ENCODE data around the gene IL15RA.

IL15RA gene

DNA sequence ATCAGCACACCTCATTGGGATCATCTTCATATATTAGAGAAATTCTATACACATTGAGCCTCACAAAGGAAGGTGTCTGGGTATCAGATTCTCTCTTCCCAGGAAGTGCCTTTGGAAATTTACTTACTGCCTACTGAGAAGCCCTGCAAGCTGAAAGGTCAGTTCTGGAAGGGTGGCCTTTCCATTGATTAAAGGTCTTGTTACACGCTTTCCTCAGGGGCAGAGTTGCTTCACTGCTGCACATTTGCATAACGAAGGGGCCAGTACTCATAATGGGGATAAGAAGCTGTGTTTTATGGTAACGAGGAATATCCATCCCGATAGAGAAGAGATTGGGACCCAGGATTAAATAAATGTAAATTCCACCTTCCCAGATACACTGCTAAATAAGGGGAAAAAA, 19.4 kb upstream of the IL15RA start:
- Mint-ChIP-seq H3K9me3 (peaks cover 3 to 7% of the 10 kb centered on the region in 2 donors), H3K36me3 (ENCODE audit: insufficient read depth) (no peaks in the 10 kb centered on the region), H3K27me3 (peaks cover 27 to 30% of the 10 kb centered on the region in 2 donors), H3K4me1 (ENCODE audit: low read depth in 2 of 2) (no peaks in the 10 kb centered on the region), H3K27ac (no peak overlapping the region), H3K4me3 (no peak overlapping the region)
- no peak for DNase-seq
- no peak for ATAC-seq (replicated peaks)

DNA sequence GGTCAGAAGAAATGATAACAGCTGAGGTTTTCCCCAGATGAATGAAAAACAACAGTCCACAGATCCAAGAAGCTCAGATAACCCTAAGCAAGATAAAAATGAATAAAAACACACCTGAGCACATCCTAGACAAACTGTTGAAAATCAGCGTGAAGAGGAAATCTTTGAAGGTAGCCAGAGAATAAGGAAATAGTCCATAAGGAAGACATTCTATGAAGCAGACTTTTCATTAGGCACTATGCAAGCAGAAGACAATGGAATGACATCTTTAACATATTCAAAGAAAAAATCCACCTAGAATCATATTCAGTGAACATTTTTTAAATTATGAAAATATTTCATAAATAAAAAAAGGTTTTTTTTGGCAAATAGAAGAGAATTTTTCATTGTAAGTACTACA, 15.1 kb upstream of the IL15RA start:
- Mint-ChIP-seq H3K36me3 (ENCODE audit: insufficient read depth) (no peaks in the 10 kb centered on the region), H3K9me3 (peaks cover 3 to 7% of the 10 kb centered on the region in 2 donors), H3K27me3 (peaks cover 9 to 14% of the 10 kb centered on the region in 2 donors), H3K4me3 (no peak overlapping the region), H3K4me1 (ENCODE audit: low read depth in 2 of 2) (peaks cover 4 to 7% of the 10 kb centered on the region in 2 donors), H3K27ac (no peak overlapping the region)
- DNase-seq (no peak), ATAC-seq (replicated peaks) (no peak)

DNA sequence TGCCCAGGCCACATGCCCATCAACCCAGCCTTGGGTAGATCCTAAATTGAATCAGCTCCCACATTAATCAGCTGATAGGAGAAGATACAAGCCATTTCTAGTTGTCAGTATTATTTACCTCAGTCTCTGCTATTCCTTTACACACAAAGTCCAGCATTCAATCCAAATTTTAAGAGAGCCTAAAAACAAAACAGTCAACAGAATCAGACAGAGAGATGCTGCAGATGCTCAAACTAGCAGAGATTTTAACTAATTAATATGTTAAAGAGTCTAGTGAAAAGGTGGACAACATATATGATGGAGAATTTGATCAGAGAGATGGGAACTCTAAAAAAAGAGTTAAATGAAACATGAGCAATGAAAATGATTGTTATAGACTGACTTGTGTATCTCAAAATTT, 14.4 kb upstream of the IL15RA start:
- ATAC-seq (replicated peaks) (no peak), DNase-seq (no peak)
- no peak overlapping the region for H3K4me3 Mint-ChIP-seq
- no peaks in the 10 kb centered on the region for H3K36me3 Mint-ChIP-seq (ENCODE audit: insufficient read depth)
- H3K4me1 Mint-ChIP-seq (ENCODE audit: low read depth in 2 of 2): peaks cover 4 to 7% of the 10 kb centered on the region in 2 donors
- H3K9me3 Mint-ChIP-seq: peaks cover 3 to 7% of the 10 kb centered on the region in 2 donors
- peaks cover 9 to 14% of the 10 kb centered on the region in 2 donors for H3K27me3 Mint-ChIP-seq
- no peak overlapping the region for H3K27ac Mint-ChIP-seq

DNA sequence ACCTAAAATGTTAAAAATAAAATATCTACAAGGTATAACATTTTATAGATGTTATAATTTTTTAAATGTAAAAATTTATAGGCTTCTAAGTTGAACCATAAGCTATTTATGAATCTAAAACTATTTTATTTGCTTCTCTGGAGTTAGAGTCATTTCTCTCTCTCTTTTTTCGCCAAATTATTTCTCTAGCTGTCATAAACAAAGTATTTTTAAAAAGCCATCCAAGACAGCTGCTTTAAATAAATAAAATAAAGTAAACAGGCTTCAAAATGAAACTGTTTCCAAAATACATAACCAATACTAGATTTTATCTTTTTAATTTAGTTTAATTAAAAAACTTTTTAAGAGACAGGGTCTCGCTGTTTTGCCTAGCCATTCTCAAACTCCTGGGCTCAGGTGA, 12.4 kb upstream of the IL15RA start:
- no peaks in the 10 kb centered on the region for H3K36me3 Mint-ChIP-seq (ENCODE audit: insufficient read depth)
- ATAC-seq (replicated peaks): no peak
- no peak overlapping the region for H3K27ac Mint-ChIP-seq
- H3K4me1 Mint-ChIP-seq (ENCODE audit: low read depth in 2 of 2): peaks cover 4 to 7% of the 10 kb centered on the region in 2 donors
- H3K27me3 Mint-ChIP-seq: peaks cover 8 to 15% of the 10 kb centered on the region in 2 donors
- no peak overlapping the region for H3K4me3 Mint-ChIP-seq
- H3K9me3 Mint-ChIP-seq: peaks cover 3 to 7% of the 10 kb centered on the region in 2 donors
- DNase-seq: no peak

DNA sequence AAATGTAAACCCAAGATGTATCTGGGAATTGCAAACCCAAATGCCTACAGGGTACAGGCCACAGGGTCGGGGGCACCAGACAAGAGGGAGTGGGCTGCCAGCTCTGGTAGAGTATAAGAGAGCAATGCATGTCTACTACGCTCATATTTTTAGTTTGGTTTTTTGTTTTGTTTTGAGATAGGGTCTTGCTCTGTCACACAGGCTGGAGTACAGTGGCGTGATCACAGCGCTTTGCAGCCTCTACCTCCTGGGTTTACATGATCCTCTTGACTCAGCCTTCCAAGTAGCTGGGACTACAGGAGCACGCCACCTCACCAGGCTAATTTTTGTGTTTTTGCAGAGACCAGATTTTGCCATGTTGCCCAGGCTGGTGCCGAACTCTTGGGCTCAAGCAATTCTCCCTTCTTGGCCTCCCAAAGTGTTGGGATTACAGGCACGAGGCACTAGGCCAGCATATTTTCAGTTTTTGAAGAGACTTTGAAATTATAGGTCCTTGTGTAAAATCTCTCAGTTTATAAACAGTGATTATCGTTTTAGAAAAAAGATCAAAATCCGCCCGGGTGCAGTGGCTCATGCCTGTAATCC, 11.1 kb upstream of the IL15RA start:
- no peak for DNase-seq
- no peak overlapping the region for H3K4me3 Mint-ChIP-seq
- no peaks in the 10 kb centered on the region for H3K36me3 Mint-ChIP-seq (ENCODE audit: insufficient read depth)
- peaks cover 8 to 17% of the 10 kb centered on the region in 2 donors for H3K27me3 Mint-ChIP-seq
- H3K9me3 Mint-ChIP-seq: peaks cover 3 to 7% of the 10 kb centered on the region in 2 donors
- no peak for ATAC-seq (replicated peaks)
- H3K27ac Mint-ChIP-seq: no peak overlapping the region
- peaks cover 4 to 7% of the 10 kb centered on the region in 2 donors for H3K4me1 Mint-ChIP-seq (ENCODE audit: low read depth in 2 of 2)

DNA sequence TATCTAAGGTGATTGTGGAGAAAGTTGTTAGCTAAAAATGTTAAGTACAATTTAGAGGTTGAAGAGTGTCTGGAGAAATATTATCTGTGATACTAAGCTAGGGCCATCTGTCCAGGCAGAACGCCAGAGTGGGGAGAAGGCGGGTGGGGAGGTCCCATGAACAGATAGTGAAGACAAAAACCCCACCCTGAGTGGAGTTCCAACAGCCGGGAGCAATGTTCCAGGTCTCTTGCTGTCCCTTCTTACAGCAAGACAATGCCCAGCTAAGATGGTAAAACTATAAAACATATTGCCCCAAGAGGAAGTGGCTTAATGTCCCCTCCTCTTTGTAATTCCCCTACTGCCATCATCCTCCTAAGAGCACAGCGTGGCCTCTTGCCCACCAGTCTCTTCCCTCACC, 10.4 kb upstream of the IL15RA start:
- H3K9me3 Mint-ChIP-seq: peaks cover 3 to 7% of the 10 kb centered on the region in 2 donors
- H3K27ac Mint-ChIP-seq: no peak overlapping the region
- no peak for ATAC-seq (replicated peaks)
- peaks cover 4 to 7% of the 10 kb centered on the region in 2 donors for H3K4me1 Mint-ChIP-seq (ENCODE audit: low read depth in 2 of 2)
- no peak for DNase-seq
- no peak overlapping the region for H3K4me3 Mint-ChIP-seq
- H3K36me3 Mint-ChIP-seq (ENCODE audit: insufficient read depth): no peaks in the 10 kb centered on the region
- peaks cover 8 to 17% of the 10 kb centered on the region in 2 donors for H3K27me3 Mint-ChIP-seq

DNA sequence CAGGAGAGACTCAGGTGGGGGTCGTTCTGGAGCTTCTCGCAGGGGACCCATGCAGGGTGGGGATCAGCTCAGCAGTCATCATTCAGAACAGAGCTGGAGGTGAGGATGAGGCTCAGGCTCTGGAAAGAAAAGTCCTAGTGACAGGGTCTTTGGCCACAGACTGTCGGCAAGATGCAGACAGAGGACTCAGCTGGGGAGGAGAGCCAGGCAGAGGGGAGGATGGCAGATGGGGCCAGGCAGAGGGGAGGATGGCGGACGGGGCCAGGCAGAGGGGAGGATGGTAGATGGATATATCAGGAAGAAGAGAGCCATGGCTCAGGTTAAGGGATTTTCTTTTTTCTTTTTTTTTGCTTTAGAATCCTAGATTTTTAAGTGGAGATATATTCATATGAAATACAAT, 7.7 kb upstream of the IL15RA start:
- DNase-seq (no peak), ATAC-seq (replicated peaks) (no peak)
- no peaks in the 10 kb centered on the region for H3K36me3 Mint-ChIP-seq (ENCODE audit: insufficient read depth)
- H3K4me3 Mint-ChIP-seq: no peak overlapping the region
- peaks cover 4 to 7% of the 10 kb centered on the region in 2 donors for H3K4me1 Mint-ChIP-seq (ENCODE audit: low read depth in 2 of 2)
- H3K27me3 Mint-ChIP-seq: peaks cover 0 to 8% of the 10 kb centered on the region in 2 donors
- no peaks in the 10 kb centered on the region for H3K9me3 Mint-ChIP-seq
- no peak overlapping the region for H3K27ac Mint-ChIP-seq

DNA sequence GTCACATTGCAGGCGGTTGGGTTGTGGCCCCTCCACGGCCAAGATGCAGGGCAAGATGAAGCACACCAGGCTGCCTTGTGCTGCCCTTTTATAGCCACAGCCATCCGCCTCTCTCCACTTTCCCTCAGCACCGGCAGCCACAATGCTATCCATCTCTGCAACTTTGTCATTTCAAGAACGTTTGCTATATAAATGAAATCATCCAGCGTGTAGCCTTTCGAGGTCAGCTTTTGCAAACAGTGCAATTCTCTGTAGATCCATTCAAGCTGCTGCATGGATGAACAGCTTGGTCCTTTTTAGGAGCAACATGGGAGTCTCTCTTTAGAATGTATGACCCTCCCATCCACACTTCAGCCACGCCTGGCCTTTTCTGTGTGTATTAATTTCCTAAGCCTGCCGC, 6.4 kb upstream of the IL15RA start:
- DNase-seq (no peak), ATAC-seq (replicated peaks) (no peak)
- Mint-ChIP-seq H3K4me1 (ENCODE audit: low read depth in 2 of 2) (peaks cover 4 to 7% of the 10 kb centered on the region in 2 donors), H3K27me3 (peaks cover 0 to 8% of the 10 kb centered on the region in 2 donors), H3K4me3 (no peak overlapping the region), H3K36me3 (ENCODE audit: insufficient read depth) (no peaks in the 10 kb centered on the region), H3K9me3 (no peaks in the 10 kb centered on the region), H3K27ac (no peak overlapping the region)

DNA sequence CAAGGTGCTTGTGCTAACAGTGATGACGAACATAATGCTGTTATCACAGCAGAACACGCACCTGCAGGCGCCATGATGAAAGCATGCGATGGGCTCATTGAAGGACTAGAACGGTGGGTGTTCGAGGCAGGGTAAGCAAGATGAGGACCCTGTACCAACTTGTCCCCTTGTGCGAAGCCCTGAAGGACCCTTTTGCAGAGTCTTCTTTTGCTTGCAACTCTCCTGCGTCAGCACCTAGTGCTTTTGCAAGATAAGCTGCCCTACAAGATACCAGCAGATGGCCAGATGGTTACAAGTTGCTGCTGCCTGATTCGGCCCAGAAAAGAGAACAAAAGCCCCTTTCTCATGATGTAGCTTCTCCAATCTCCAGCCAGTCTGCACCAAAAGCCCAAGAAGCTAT, 4.2 kb upstream of the IL15RA start:
- H3K36me3 Mint-ChIP-seq (ENCODE audit: insufficient read depth): no peaks in the 10 kb centered on the region
- no peaks in the 10 kb centered on the region for H3K9me3 Mint-ChIP-seq
- DNase-seq: no peak
- H3K4me3 Mint-ChIP-seq: no peak overlapping the region
- no peak overlapping the region for H3K27ac Mint-ChIP-seq
- H3K27me3 Mint-ChIP-seq: peaks cover 0 to 8% of the 10 kb centered on the region in 2 donors
- peaks cover 2 to 3% of the 10 kb centered on the region in 2 donors for H3K4me1 Mint-ChIP-seq (ENCODE audit: low read depth in 2 of 2)
- no peak for ATAC-seq (replicated peaks)

DNA sequence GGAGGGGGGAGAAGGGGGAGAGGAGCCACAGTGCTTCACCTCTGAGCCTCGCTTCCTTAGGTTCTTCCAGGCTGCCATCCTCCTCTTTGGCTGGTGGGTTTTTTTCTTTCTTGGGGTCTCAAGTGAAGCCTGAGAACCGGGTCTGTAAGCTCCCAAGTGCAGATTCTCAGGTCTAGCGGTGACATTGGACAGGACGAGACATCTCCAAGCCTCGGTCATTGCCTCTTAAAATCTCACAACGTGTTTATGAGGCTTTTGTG, 817 bp upstream of the IL15RA start:
- H3K9me3 Mint-ChIP-seq: no peaks in the 10 kb centered on the region
- ATAC-seq (replicated peaks): no peak
- H3K4me1 Mint-ChIP-seq (ENCODE audit: low read depth in 2 of 2): peaks cover 19 to 25% of the 10 kb centered on the region in 2 donors
- H3K27me3 Mint-ChIP-seq: no peaks in the 10 kb centered on the region
- peak overlapping the region; percentile 94 for H3K27ac Mint-ChIP-seq
- peaks cover 5% of the 10 kb centered on the region for H3K36me3 Mint-ChIP-seq (ENCODE audit: insufficient read depth)
- DNase-seq: peak in 1 of 3 experiments; percentile 5
- peak overlapping the region; percentile 92 to 97 for H3K4me3 Mint-ChIP-seq

DNA sequence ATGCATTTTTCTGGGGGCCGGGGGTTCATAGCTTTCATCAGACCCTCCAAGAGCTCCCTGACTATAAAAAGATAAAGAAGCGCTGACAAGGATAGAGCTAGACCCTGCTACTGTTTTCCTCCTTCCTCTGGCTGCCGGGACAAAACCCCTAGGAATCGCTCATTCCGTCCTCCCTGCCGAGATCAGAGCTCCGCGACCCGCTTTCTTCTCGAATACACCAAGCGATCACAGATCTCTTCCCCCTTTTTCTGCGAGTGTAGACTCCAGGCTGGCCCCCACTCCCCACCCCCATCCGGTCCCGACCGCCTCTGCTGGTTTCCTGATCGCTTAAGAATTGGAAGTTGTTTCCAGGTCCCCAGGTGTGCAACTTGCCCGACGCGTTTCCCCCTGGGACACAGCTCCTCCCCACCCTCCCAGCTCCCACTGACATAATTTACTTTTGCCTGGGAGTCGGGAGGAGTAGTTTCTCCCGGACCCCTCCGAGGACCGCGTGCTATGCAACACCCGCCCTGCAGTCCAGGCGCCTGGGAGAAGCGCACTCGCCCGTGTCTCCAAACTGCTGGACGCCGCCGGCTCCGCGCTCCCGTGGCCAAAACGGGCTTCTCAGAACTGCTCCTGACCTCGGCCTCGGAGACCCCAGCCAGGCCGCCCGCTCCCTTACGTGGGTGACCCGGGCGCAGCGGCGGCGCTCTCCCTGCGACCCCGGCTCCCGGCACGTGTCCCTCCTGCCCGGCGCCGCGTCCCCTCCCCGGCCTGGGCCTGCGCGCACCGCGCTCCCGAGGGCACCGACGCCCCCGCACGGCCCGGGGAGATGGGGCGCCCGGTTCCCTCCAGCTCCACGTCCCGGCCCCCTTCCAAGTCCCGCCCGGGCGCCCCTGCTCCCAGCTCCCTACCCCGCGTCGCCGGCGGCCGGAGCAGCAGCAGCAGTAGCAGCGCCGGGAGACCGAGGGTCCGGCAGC, 552 bp downstream of the IL15RA start:
- Mint-ChIP-seq H3K27me3 (no peaks in the 10 kb centered on the region), H3K36me3 (ENCODE audit: insufficient read depth) (peaks cover 5% of the 10 kb centered on the region), H3K4me3 (peak overlapping the region; percentile 92 to 97), H3K4me1 (ENCODE audit: low read depth in 2 of 2) (peaks cover 28 to 34% of the 10 kb centered on the region in 2 donors), H3K9me3 (no peaks in the 10 kb centered on the region), H3K27ac (peak overlapping the region; percentile 93 to 94)
- ATAC-seq (replicated peaks): peak; percentile 2
- DNase-seq: peak in 2 of 3 experiments; percentile 5 to 23

DNA sequence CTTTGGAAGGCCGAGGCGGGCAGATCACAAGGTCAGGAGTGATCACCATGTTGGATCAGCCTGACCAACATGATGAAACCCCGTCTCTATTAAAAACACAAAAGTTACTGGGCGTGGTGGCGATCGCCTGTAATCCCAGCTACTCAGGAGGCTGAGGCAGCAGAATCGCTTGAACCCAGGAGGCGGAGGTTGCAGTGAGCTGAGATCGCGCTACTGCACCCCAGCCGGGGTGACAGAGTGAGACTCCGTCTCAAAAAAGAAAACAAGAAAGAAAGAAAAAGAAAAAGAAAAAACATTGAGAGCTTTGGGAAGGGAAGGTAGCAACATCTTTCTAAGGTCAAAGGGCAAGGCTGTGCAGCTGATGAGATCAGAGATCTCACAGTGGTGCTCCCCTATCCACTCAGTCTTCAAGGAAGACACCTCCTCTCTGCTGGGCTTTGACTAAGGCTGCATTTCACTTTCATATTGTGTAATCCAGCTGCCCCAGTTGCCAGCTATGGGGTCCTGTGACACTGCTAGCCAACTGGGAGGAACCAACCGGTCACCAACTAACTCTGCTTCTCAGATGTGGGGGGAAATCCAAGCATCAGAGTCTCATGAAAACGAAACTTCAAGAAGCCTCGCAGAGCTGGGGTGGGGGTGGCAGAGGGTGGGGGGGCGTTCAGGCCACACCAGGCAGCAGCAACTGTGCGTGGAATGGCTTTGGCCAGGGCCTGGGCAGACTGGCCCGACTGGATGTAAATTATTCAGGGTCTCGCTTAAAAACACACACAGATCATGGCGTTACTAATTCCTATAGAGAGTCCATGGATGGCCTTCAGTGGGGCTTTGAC, 1.5 kb downstream of the IL15RA start:
- no peaks in the 10 kb centered on the region for H3K27me3 Mint-ChIP-seq
- peaks cover 5% of the 10 kb centered on the region for H3K36me3 Mint-ChIP-seq (ENCODE audit: insufficient read depth)
- H3K27ac Mint-ChIP-seq: peak overlapping the region; percentile 93 to 94
- peaks cover 36 to 43% of the 10 kb centered on the region in 2 donors for H3K4me1 Mint-ChIP-seq (ENCODE audit: low read depth in 2 of 2)
- ATAC-seq (replicated peaks): peak; percentile 75
- H3K4me3 Mint-ChIP-seq: peak overlapping the region; percentile 92 to 97
- H3K9me3 Mint-ChIP-seq: no peaks in the 10 kb centered on the region
- peak; percentile 45 to 67 (median 64) for DNase-seq

DNA sequence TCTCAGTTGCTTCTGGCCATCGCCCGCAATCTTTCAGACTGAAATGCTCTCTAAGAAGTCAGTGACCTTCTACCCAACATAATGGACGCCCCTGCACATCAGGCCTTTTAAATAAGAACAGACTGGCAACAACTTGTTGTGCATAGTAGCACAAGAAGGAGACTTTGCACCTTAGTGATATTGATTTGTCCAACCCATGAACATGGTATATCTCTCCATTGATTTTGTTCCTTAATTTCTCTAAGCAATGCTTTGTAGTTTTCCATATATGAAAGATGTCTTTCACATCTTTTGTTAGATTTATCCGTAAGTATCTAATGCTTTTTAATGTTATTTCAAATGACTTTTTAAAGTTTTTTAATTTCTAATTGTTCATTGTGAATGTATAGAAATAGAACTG, 4.3 kb downstream of the IL15RA start:
- DNase-seq: no peak
- no peak for ATAC-seq (replicated peaks)
- Mint-ChIP-seq H3K4me3 (no peak overlapping the region), H3K36me3 (ENCODE audit: insufficient read depth) (peaks cover 11% of the 10 kb centered on the region), H3K27me3 (no peaks in the 10 kb centered on the region), H3K27ac (peak overlapping the region; percentile 44 to 52), H3K4me1 (ENCODE audit: low read depth in 2 of 2) (peaks cover 44 to 50% of the 10 kb centered on the region in 2 donors), H3K9me3 (no peaks in the 10 kb centered on the region)

Data from effector memory CD8-positive, alpha-beta T cell (primary cell).